ENCODE data around the gene XPO1.

Gene XPO1

DNA sequence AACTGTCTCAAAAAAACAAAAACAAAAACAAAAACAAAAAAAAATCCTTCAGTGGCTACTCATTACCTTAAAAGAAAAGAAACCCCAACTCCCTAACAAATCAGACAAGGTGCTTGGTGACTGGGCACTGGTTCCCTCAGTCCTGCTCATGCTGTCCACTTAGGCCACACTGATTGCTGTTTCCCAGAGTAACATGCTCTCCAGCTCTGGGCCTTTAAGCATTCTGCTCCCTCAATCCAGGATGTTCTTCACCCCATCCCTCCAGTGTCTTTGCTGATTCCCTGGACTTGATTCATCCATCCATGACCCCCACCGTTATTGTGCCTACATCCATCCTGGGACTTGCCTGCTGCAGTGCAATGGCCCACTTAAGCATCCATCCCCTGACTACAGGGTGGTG, 16.4 kb upstream of the XPO1 start:
- H3K23ac ChIP-seq (ENCODE audit: low read length in 2 of 2) = no peak overlapping the region
- H2BK15ac ChIP-seq (ENCODE audit: low read depth, poor library complexity, severe bottlenecking) = no peak overlapping the region
- H3K9me3 ChIP-seq (ENCODE audit: control insufficient read depth, low read length) = no peaks in the 10 kb centered on the region
- no peak overlapping the region for H2BK5ac ChIP-seq (ENCODE audit: low read depth, low read length, poor library complexity, severe bottlenecking)
- H2BK120ac ChIP-seq (ENCODE audit: low read depth, low read length) = no peak overlapping the region
- DNase-seq = no peak
- H3K18ac ChIP-seq (ENCODE audit: low read depth in 1 of 2, low read length in 2 of 2) = no peak overlapping the region
- H3K9ac ChIP-seq (ENCODE audit: low read length) = no peak overlapping the region
- H3K4me2 ChIP-seq (ENCODE audit: low read length, poor library complexity, severe bottlenecking) = no peak overlapping the region
- 100% methylated on average over 1 of the region's 1 CpG for WGBS
- H2AK5ac ChIP-seq (ENCODE audit: low read length, severe bottlenecking) = no peak overlapping the region
- H2AFZ ChIP-seq (ENCODE audit: low read depth, low read length) = no peak overlapping the region
- H3K4me3 ChIP-seq (ENCODE audit: insufficient read depth in 1 of 2, low read depth in 1 of 2, low read length in 2 of 2) = no peak overlapping the region
- H3K36me3 ChIP-seq (ENCODE audit: control insufficient read depth in 1 of 2, insufficient read depth in 2 of 2, low read depth in 1 of 2, low read length in 2 of 2) = no peaks in the 10 kb centered on the region
- H3K4ac ChIP-seq (ENCODE audit: low read depth in 1 of 2, low read length in 2 of 2) = no peak overlapping the region
- no peak overlapping the region for H4K91ac ChIP-seq (ENCODE audit: low read length)
- no peak overlapping the region for H3K27ac ChIP-seq (ENCODE audit: low read length, poor library complexity, severe bottlenecking)
- peaks cover 0 to 6% of the 10 kb centered on the region in 2 experiments for H3K27me3 ChIP-seq (ENCODE audit: control insufficient read depth in 1 of 2, insufficient read depth in 1 of 2, low read length in 2 of 2)
- H3K79me1 ChIP-seq (replicated peaks; ENCODE audit: low read length, poor library complexity, severe bottlenecking) = no peaks in the 10 kb centered on the region
- no peak overlapping the region for H2BK12ac ChIP-seq (ENCODE audit: low read length in 2 of 2)
- H3K4me1 ChIP-seq (ENCODE audit: control insufficient read depth, insufficient read depth, low read depth, low read length) = no peaks in the 10 kb centered on the region
- H4K8ac ChIP-seq (ENCODE audit: low read length) = no peak overlapping the region
- H3K14ac ChIP-seq (ENCODE audit: low read length in 2 of 2) = no peak overlapping the region

- Histone ChIP-seq H3K14ac (ENCODE audit: low read length in 2 of 2) (no peak overlapping the region), H2BK5ac (ENCODE audit: low read depth, low read length, poor library complexity, severe bottlenecking) (no peak overlapping the region), H2BK12ac (ENCODE audit: low read length in 2 of 2) (no peak overlapping the region), H2BK15ac (ENCODE audit: low read depth, poor library complexity, severe bottlenecking) (no peak overlapping the region), H3K9ac (ENCODE audit: low read length) (no peak overlapping the region), H3K36me3 (ENCODE audit: control insufficient read depth in 1 of 2, insufficient read depth in 2 of 2, low read depth in 1 of 2, low read length in 2 of 2) (no peaks in the 10 kb centered on the region), H3K18ac (ENCODE audit: low read depth in 1 of 2, low read length in 2 of 2) (no peak overlapping the region), H2BK120ac (ENCODE audit: low read depth, low read length) (no peak overlapping the region), H3K4me2 (ENCODE audit: low read length, poor library complexity, severe bottlenecking) (no peak overlapping the region), H4K91ac (ENCODE audit: low read length) (no peak overlapping the region), H3K9me3 (ENCODE audit: control insufficient read depth, low read length) (no peaks in the 10 kb centered on the region), H3K4me3 (ENCODE audit: insufficient read depth in 1 of 2, low read depth in 1 of 2, low read length in 2 of 2) (no peak overlapping the region), H3K79me1 (replicated peaks; ENCODE audit: low read length, poor library complexity, severe bottlenecking) (no peaks in the 10 kb centered on the region), H3K23ac (ENCODE audit: low read length in 2 of 2) (no peak overlapping the region), H2AFZ (ENCODE audit: low read depth, low read length) (no peak overlapping the region), H3K4ac (ENCODE audit: low read depth in 1 of 2, low read length in 2 of 2) (no peak overlapping the region), H4K8ac (ENCODE audit: low read length) (no peak overlapping the region), H3K27me3 (ENCODE audit: control insufficient read depth in 1 of 2, insufficient read depth in 1 of 2, low read length in 2 of 2) (peaks cover 0 to 6% of the 10 kb centered on the region in 2 experiments), H3K27ac (ENCODE audit: low read length, poor library complexity, severe bottlenecking) (no peak overlapping the region), H2AK5ac (ENCODE audit: low read length, severe bottlenecking) (no peak overlapping the region), H3K4me1 (ENCODE audit: control insufficient read depth, insufficient read depth, low read depth, low read length) (no peaks in the 10 kb centered on the region)
- WGBS = 87% methylated on average over 5 of the region's 5 CpGs
- no peak for DNase-seq
These were observed 12.4 kb upstream of the XPO1 start for GRCh38 chr2:61550375-61551209.

DNA sequence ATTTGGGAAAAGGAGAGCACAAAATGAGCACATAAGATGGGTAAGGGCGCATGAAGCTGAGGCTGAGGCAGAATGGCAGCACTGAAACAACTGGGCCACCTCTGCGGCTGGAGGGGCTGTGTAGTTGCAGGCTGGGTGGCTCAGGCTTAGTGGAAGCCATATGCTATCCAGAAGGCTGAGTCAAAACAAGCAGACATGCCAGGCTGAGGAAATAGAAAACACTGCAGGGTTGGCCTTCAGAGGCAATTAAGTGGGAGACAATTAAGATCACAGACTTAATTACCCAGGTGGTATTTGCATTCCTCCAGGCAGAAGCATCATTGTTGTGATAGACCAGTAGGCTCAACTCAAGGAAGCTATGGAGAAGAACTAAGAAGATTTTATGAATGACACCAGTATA, 11.4 kb upstream of the XPO1 start:
- Histone ChIP-seq H3K4me1 (ENCODE audit: control insufficient read depth, insufficient read depth, low read depth, low read length) (no peaks in the 10 kb centered on the region), H3K9me3 (ENCODE audit: control insufficient read depth, low read length) (no peaks in the 10 kb centered on the region), H2AFZ (ENCODE audit: low read depth, low read length) (no peak overlapping the region), H3K14ac (ENCODE audit: low read length in 2 of 2) (no peak overlapping the region), H2AK5ac (ENCODE audit: low read length, severe bottlenecking) (no peak overlapping the region), H3K27ac (ENCODE audit: low read length, poor library complexity, severe bottlenecking) (no peak overlapping the region), H2BK5ac (ENCODE audit: low read depth, low read length, poor library complexity, severe bottlenecking) (no peak overlapping the region), H3K18ac (ENCODE audit: low read depth in 1 of 2, low read length in 2 of 2) (no peak overlapping the region), H4K8ac (ENCODE audit: low read length) (no peak overlapping the region), H2BK12ac (ENCODE audit: low read length in 2 of 2) (no peak overlapping the region), H2BK120ac (ENCODE audit: low read depth, low read length) (no peak overlapping the region), H3K4ac (ENCODE audit: low read depth in 1 of 2, low read length in 2 of 2) (no peak overlapping the region), H3K23ac (ENCODE audit: low read length in 2 of 2) (no peak overlapping the region), H2BK15ac (ENCODE audit: low read depth, poor library complexity, severe bottlenecking) (no peak overlapping the region), H3K9ac (ENCODE audit: low read length) (no peak overlapping the region), H3K36me3 (ENCODE audit: control insufficient read depth in 1 of 2, insufficient read depth in 2 of 2, low read depth in 1 of 2, low read length in 2 of 2) (no peaks in the 10 kb centered on the region), H4K91ac (ENCODE audit: low read length) (no peak overlapping the region), H3K4me3 (ENCODE audit: insufficient read depth in 1 of 2, low read depth in 1 of 2, low read length in 2 of 2) (no peak overlapping the region), H3K79me1 (replicated peaks; ENCODE audit: low read length, poor library complexity, severe bottlenecking) (no peaks in the 10 kb centered on the region), H3K27me3 (ENCODE audit: control insufficient read depth in 1 of 2, insufficient read depth in 1 of 2, low read length in 2 of 2) (peaks cover 0 to 6% of the 10 kb centered on the region in 2 experiments), H3K4me2 (ENCODE audit: low read length, poor library complexity, severe bottlenecking) (no peak overlapping the region)
- no peak for DNase-seq
- WGBS = 96% methylated on average over 2 of the region's 2 CpGs

DNA sequence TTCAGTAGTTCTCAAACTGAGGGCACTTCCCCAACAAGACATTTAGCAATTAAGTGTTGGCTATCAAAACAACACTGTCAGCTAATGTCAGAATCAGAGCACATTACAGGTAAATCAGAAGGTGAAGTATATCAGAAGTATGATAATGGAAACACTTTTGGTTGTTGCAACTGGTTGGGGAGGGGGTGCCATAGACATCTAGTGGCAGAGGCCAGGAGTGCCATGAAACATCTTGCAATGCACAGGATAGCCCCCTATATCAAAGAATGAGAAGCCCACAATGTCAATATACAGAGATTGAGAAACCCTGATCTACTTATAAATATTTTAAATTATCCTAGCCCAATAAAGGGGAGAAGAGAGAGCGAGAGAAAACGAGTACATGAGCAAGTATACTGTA, 4.9 kb upstream of the XPO1 start:
- Histone ChIP-seq H2BK12ac (ENCODE audit: low read length in 2 of 2) (no peak overlapping the region), H3K9ac (ENCODE audit: low read length) (no peak overlapping the region), H3K27ac (ENCODE audit: low read length, poor library complexity, severe bottlenecking) (no peak overlapping the region), H3K79me1 (replicated peaks; ENCODE audit: low read length, poor library complexity, severe bottlenecking) (peaks cover 2% of the 10 kb centered on the region), H2BK120ac (ENCODE audit: low read depth, low read length) (no peak overlapping the region), H3K4ac (ENCODE audit: low read depth in 1 of 2, low read length in 2 of 2) (no peak overlapping the region), H3K14ac (ENCODE audit: low read length in 2 of 2) (no peak overlapping the region), H4K91ac (ENCODE audit: low read length) (no peak overlapping the region), H3K18ac (ENCODE audit: low read depth in 1 of 2, low read length in 2 of 2) (no peak overlapping the region), H3K4me3 (ENCODE audit: insufficient read depth in 1 of 2, low read depth in 1 of 2, low read length in 2 of 2) (no peak overlapping the region), H2BK5ac (ENCODE audit: low read depth, low read length, poor library complexity, severe bottlenecking) (no peak overlapping the region), H3K23ac (ENCODE audit: low read length in 2 of 2) (no peak overlapping the region), H2AFZ (ENCODE audit: low read depth, low read length) (no peak overlapping the region), H3K4me2 (ENCODE audit: low read length, poor library complexity, severe bottlenecking) (no peak overlapping the region), H2AK5ac (ENCODE audit: low read length, severe bottlenecking) (no peak overlapping the region), H4K8ac (ENCODE audit: low read length) (no peak overlapping the region), H3K36me3 (ENCODE audit: control insufficient read depth in 1 of 2, insufficient read depth in 2 of 2, low read depth in 1 of 2, low read length in 2 of 2) (no peaks in the 10 kb centered on the region), H2BK15ac (ENCODE audit: low read depth, poor library complexity, severe bottlenecking) (no peak overlapping the region), H3K4me1 (ENCODE audit: control insufficient read depth, insufficient read depth, low read depth, low read length) (no peaks in the 10 kb centered on the region), H3K27me3 (ENCODE audit: control insufficient read depth in 1 of 2, insufficient read depth in 1 of 2, low read length in 2 of 2) (no peaks in the 10 kb centered on the region), H3K9me3 (ENCODE audit: control insufficient read depth, low read length) (no peaks in the 10 kb centered on the region)
- no peak for DNase-seq
- no CpG with 5 or more reads among the region's 2 CpGs for WGBS

All from mesenchymal stem cell (in vitro differentiated cells and primary cell).